Mesothelial cell of epicardium (in vitro differentiated cells): ENCODE results near the gene PALLD. TPM values are rescaled to one million over a fixed set of nuclear protein-coding genes. Genes with fewer than 3 reads are reported as not detected.

Experiments used
- DNase-seq, 2 experiments: peaks; one replicate each; pipeline ENCODE4 v3.0.0; 2021; ENCODE audit warnings: low spot score in 2 of 2; ENCODE audit not compliant: unreplicated experiment in 2 of 2
- H3K27ac Mint-ChIP-seq: 2 replicates; pipeline ENCODE4 v1.8.0; 2021; ENCODE audit warnings: mixed read lengths
- H3K27me3 Mint-ChIP-seq: 2 replicates; pipeline ENCODE4 v1.8.0; 2021; ENCODE audit warnings: low read depth, mixed read lengths
- H3K36me3 Mint-ChIP-seq: 2 replicates; pipeline ENCODE4 v1.8.0; 2021; ENCODE audit warnings: mixed read lengths
- H3K4me1 Mint-ChIP-seq: 2 replicates; pipeline ENCODE4 v1.8.0; 2021; ENCODE audit warnings: mixed read lengths
- H3K4me3 Mint-ChIP-seq: 2 replicates; pipeline ENCODE4 v1.8.0; 2021; ENCODE audit warnings: mild to moderate bottlenecking, moderate library complexity, mixed read lengths
- H3K9me3 Mint-ChIP-seq: 2 replicates; pipeline ENCODE4 v1.8.0; 2021; ENCODE audit warnings: mixed read lengths
- CTCF ChIP-seq: fragments of 200-600 bp; sonication (generic); IDR thresholded peaks from one replicate; pipeline ENCODE4 v1.5.0; 2021; ENCODE audit warnings: antibody characterized with exemption; ENCODE audit not compliant: unreplicated experiment
- total RNA-seq: library from RNA; stranded (reverse); gene quantifications from 3 replicates; pipeline ENCODE4 v1.2.1, GENCODE V29; 2021

The PALLD gene
- total RNA-seq, 1 donor from 2014 or later: 158 TPM

- H3K36me3 Mint-ChIP-seq: peaks cover 37% of the 10 kb centered on the region
Observed at GRCh38 chr4:168759321-168759720, 262.5 kb downstream of the PALLD start.

DNA sequence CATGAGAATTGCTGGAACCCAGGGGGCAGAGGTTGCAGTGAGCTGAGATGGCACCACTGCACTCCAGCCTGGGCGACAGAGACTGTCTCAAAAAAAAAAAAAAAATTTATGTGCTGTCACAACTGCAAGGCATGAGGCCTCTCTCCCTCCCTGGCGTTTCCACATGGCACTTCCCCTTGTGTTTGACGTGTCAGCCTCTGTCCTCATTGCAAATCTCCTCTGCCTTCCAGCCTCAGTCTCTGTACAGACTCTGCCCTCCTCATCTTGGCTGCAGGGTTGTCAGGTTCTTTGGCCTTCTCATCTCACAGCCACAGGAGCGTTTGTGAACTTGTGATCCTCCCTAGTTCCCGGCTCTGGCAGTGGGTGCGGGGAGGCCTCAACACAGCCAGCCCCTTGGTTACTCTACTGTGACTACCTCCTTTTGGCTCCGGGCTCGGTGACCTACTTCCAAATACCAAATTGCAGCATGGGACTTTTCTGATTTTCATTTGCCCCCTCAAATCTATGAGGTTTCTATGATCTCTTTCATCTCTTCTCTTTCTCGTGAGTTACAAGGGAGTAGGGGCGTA, 263.2 kb downstream of the PALLD start:
- Mint-ChIP-seq H3K36me3 (peaks cover 39% of the 10 kb centered on the region), H3K9me3 (no peaks in the 10 kb centered on the region), H3K4me1 (peaks cover 1% of the 10 kb centered on the region), H3K27ac (peak overlapping the region; percentile 10), H3K27me3 (no peaks in the 10 kb centered on the region), H3K4me3 (no peak overlapping the region)
- no peak for TF ChIP-seq CTCF
- no peak for DNase-seq

More at GRCh38 chr4:168759321-168759720, 262.5 kb downstream of the PALLD start:
- Mint-ChIP-seq H3K27ac (no peak overlapping the region), H3K4me3 (no peak overlapping the region), H3K27me3 (no peaks in the 10 kb centered on the region), H3K9me3 (peaks cover 4% of the 10 kb centered on the region), H3K4me1 (peaks cover 1% of the 10 kb centered on the region)
- TF ChIP-seq CTCF: no peak
- no peak for DNase-seq

- Mint-ChIP-seq H3K4me1 (peaks cover 1% of the 10 kb centered on the region), H3K9me3 (no peaks in the 10 kb centered on the region), H3K27ac (no peak overlapping the region), H3K36me3 (peaks cover 32% of the 10 kb centered on the region), H3K27me3 (no peaks in the 10 kb centered on the region), H3K4me3 (no peak overlapping the region)
- no peak for DNase-seq
- TF ChIP-seq CTCF: no peak
Observed at GRCh38 chr4:168761066-168761465, 264.2 kb downstream of the PALLD start.

DNA sequence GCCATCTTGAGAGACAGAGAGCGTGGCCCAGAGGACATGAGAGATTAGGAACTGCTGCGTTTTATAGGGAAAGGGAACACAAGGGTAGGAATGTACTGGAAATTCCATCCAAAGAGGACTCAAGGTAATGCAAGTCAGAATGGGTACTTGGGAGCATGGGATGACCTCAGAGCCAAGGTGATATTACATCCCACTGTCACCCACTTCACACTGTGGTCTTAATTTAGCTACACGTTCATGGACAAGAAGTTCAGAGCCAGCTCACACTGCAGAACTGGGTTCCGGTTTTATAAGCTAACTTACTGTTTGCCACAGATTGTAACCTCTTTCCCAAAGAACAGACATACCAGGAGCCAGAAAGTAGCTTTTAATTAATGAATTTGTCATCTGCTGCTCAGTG, 268.5 kb downstream of the PALLD start:
- no peak overlapping the region for H3K4me3 Mint-ChIP-seq
- H3K27me3 Mint-ChIP-seq: no peaks in the 10 kb centered on the region

DNA sequence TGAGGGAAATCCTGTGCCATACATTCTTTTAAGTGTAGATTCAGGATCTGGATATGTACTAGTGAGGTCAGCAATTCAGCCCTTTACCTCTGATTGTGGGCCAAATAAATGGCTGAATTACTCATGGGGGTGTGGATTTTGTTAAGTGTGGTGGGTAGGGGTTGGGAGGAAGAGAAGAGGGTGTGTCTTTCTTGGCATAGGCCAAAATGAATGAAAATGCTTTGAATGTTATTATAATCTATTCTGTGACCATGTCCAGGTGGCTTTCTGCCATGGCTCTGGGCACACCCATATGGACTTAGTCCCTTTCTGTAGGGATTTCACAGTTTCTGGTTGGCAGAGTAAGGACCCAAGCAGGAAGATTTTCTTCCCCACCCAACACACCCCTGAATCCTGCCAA, 268.9 kb downstream of the PALLD start:
- Mint-ChIP-seq H3K27me3 (no peaks in the 10 kb centered on the region), H3K4me3 (no peak overlapping the region), H3K9me3 (no peaks in the 10 kb centered on the region), H3K36me3 (peaks cover 24% of the 10 kb centered on the region), H3K27ac (no peak overlapping the region), H3K4me1 (peaks cover 23% of the 10 kb centered on the region)
- no peak for DNase-seq
- no peak for TF ChIP-seq CTCF

More for the DNA sequence above, 268.5 kb downstream of the PALLD start:
- H3K4me1 Mint-ChIP-seq: peaks cover 23% of the 10 kb centered on the region
- no peak for DNase-seq
- no peak for TF ChIP-seq CTCF
- peaks cover 28% of the 10 kb centered on the region for H3K36me3 Mint-ChIP-seq
- H3K9me3 Mint-ChIP-seq: no peaks in the 10 kb centered on the region
- no peak overlapping the region for H3K27ac Mint-ChIP-seq
